HepG2 (cell line): ENCODE results near the gene XPR1. TPM values are rescaled to one million over a fixed set of nuclear protein-coding genes. Genes with fewer than 3 reads are reported as not detected.
A peak's percentile ranks its signal among the peaks of the same experiment; 100 is the strongest.

Source experiments
- ATF1 ChIP-seq: IDR thresholded peaks from 2 replicates; pipeline ENCODE4 v1.6.1; 2016; ENCODE audit warnings: mild to moderate bottlenecking, control low read depth
- EP300 ChIP-seq, 3 experiments: sonication (generic) in 1 of 3; formaldehyde crosslinking in 1 of 3; IDR thresholded peaks; 2 replicates each; pipeline versions ENCODE4 v1.5.1 to v1.6.1; 2011 to 2020; ENCODE audit warnings: low read depth in 2 of 3, low read length in 2 of 3, borderline replicate concordance in 1 of 3, improper control_type of control experiment in 1 of 3, mild to moderate bottlenecking in 1 of 3, missing genetic modification reagents in 1 of 3, moderate library complexity in 1 of 3
- NBN ChIP-seq: fragments of 450-650 bp; conservative IDR thresholded peaks from 2 replicates; pipeline ENCODE4 v1.6.1; 2017
- RELA ChIP-seq: sonication (generic); formaldehyde crosslinking; IDR thresholded peaks from 2 replicates; pipeline ENCODE4 v1.4.0; 2020; ENCODE audit warnings: missing genetic modification reagents
- SAP130 ChIP-seq: IDR thresholded peaks from 2 replicates; pipeline ENCODE4 v1.6.1; 2016; ENCODE audit warnings: low read depth
- SMAD9 ChIP-seq: sonication (generic); formaldehyde crosslinking; IDR thresholded peaks from 2 replicates; pipeline ENCODE4 v1.5.1; 2020; ENCODE audit warnings: mild to moderate bottlenecking, missing genetic modification reagents
- TEAD3 ChIP-seq: optimal IDR thresholded peaks from 2 replicates; pipeline ENCODE3; 2016; ENCODE audit warnings: borderline replicate concordance
- ZNF264 ChIP-seq: sonication (generic); formaldehyde crosslinking; IDR thresholded peaks from 2 replicates; pipeline ENCODE4 v1.4.0; 2020; ENCODE audit warnings: missing genetic modification reagents
- ZNF550 ChIP-seq: sonication (generic); formaldehyde crosslinking; IDR thresholded peaks from 2 replicates; pipeline ENCODE4 v1.4.0; 2020; ENCODE audit warnings: mild to moderate bottlenecking, missing genetic modification reagents, borderline replicate concordance
- ZNF605 ChIP-seq: sonication (generic); formaldehyde crosslinking; IDR thresholded peaks from 2 replicates; pipeline ENCODE4 v1.8.0; 2022; ENCODE audit warnings: mild to moderate bottlenecking, missing genetic modification reagents
- polyA plus RNA-seq, 8 experiments: library from polyadenylated mRNA; depleted of rRNA in 3 of 8; stranded (reverse) in 7 of 8; unstranded in 1 of 8; fragments of >200 nt; fragmentation: Illumina TruSeq in 4 of 8; extraction: Trizol in 4 of 8; gene quantifications; 2 replicates each; pipeline versions ENCODE4 v1.2.1 to v1.2.3, GENCODE V29; 2011 to 2016; ENCODE audit warnings: low read depth in 4 of 8, missing spikeins in 1 of 8, mixed read lengths in 1 of 8; ENCODE audit not compliant: insufficient read depth in 1 of 8
- total RNA-seq, 5 experiments: library from RNA; depleted of rRNA; stranded (reverse); fragments of >200 nt; fragmentation: Illumina TruSeq; extraction: Trizol; gene quantifications; 2 replicates each; pipeline ENCODE4 v1.2.3, GENCODE V29; 2016; ENCODE audit warnings: low read depth in 1 of 5
- TF ChIP-seq, protein P1 (sequence below): sonication (generic); formaldehyde crosslinking; IDR thresholded peaks from 2 replicates; pipeline ENCODE4 v1.8.0; 2022; ENCODE audit warnings: low read depth, missing genetic modification reagents
- TF ChIP-seq, protein P2 (sequence below): sonication (generic); formaldehyde crosslinking; IDR thresholded peaks from 2 replicates; pipeline ENCODE4 v1.5.0; 2020; ENCODE audit warnings: mild to moderate bottlenecking, missing genetic modification reagents
- TF ChIP-seq, protein P3 (sequence below): sonication (generic); formaldehyde crosslinking; IDR thresholded peaks from 2 replicates; pipeline ENCODE4 v1.4.0; 2020; ENCODE audit warnings: mild to moderate bottlenecking, missing genetic modification reagents
- TF ChIP-seq, protein P4 (sequence below): sonication (generic); formaldehyde crosslinking; IDR thresholded peaks from 2 replicates; pipeline ENCODE4 v1.5.0; 2020; ENCODE audit warnings: mild to moderate bottlenecking, missing genetic modification reagents

Gene XPR1
- total and polyA plus RNA-seq, 2 of the 13 experiments (the other 11 are each of a cell fraction or from before 2014, with no cell fraction given) = 22.3 to 23.6 TPM

DNA sequence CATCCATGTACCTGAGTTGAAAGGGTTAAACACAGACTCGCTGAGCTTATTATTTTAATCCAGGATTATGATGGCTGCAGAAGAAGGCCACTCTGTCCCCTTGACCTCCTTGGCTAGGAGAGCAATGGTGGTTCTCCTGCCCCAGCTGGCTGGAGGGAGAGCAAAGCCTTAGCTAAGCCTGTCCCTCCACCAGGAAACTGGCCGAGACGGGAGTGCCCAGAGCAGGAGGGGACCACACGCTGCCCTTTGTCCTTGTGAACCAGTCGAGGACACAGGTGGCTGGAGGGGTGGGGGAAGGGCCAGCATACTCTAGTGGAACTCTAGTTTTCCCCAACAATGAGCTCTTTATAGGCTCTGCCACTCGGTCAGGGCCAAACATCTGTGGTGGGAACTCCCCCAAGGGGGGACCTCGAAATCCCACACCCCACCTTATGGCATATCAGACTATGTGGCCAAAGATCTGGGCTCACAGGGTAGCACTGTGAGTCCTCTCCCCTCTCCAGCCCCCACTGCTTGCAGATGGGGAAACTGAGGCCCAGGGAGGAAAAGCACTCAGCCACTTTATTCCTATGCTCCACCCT is 293.7 kb downstream of the XPR1 start (continued):
- TF ChIP-seq SMAD9 (CRISPR knock-in tag) = no peak
- TF ChIP-seq, protein P1, sequence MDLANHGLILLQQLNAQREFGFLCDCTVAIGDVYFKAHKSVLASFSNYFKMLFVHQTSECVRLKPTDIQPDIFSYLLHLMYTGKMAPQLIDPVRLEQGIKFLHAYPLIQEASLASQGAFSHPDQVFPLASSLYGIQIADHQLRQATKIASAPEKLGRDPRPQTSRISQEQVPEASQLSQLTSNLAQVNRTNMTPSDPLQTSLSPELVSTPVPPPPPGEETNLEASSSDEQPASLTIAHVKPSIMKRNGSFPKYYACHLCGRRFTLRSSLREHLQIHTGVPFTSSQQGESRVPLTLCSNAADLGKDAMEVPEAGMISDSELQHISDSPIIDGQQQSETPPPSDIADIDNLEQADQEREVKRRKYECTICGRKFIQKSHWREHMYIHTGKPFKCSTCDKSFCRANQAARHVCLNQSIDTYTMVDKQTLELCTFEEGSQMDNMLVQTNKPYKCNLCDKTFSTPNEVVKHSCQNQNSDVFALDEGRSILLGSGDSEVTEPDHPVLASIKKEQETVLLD (CRISPR knock-in tag) = no peak
- TF ChIP-seq, protein P2, sequence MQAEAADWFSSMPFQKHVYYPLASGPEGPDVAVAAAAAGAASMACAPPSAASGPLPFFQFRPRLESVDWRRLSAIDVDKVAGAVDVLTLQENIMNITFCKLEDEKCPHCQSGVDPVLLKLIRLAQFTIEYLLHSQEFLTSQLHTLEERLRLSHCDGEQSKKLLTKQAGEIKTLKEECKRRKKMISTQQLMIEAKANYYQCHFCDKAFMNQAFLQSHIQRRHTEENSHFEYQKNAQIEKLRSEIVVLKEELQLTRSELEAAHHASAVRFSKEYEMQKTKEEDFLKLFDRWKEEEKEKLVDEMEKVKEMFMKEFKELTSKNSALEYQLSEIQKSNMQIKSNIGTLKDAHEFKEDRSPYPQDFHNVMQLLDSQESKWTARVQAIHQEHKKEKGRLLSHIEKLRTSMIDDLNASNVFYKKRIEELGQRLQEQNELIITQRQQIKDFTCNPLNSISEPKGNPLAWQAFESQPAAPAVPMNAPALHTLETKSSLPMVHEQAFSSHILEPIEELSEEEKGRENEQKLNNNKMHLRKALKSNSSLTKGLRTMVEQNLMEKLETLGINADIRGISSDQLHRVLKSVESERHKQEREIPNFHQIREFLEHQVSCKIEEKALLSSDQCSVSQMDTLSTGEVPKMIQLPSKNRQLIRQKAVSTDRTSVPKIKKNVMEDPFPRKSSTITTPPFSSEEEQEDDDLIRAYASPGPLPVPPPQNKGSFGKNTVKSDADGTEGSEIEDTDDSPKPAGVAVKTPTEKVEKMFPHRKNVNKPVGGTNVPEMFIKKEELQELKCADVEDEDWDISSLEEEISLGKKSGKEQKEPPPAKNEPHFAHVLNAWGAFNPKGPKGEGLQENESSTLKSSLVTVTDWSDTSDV (CRISPR knock-in tag) = no peak
- peak; percentile 69 for TF ChIP-seq TEAD3 (CRISPR knock-in tag)
- TF ChIP-seq, protein P3, sequence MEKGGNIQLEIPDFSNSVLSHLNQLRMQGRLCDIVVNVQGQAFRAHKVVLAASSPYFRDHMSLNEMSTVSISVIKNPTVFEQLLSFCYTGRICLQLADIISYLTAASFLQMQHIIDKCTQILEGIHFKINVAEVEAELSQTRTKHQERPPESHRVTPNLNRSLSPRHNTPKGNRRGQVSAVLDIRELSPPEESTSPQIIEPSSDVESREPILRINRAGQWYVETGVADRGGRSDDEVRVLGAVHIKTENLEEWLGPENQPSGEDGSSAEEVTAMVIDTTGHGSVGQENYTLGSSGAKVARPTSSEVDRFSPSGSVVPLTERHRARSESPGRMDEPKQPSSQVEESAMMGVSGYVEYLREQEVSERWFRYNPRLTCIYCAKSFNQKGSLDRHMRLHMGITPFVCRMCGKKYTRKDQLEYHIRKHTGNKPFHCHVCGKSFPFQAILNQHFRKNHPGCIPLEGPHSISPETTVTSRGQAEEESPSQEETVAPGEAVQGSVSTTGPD (CRISPR knock-in tag) = no peak
- TF ChIP-seq EP300 (IDR thresholded peaks at IDR 0.05; ENCODE audit: low read depth in 2 of 2, low read length in 2 of 2) = peak; percentile 54 to 81; a peak in 3 of 4 replicates
- peak; percentile 57; the same call in 1 of the 2 replicates for TF ChIP-seq EP300 (CRISPR knock-in tag; IDR thresholded peaks at IDR 0.05; ENCODE audit: borderline replicate concordance)
- no peak for TF ChIP-seq ATF1 (CRISPR knock-in tag)
- TF ChIP-seq SAP130 = peak; percentile 67
- TF ChIP-seq ZNF605 = no peak
- TF ChIP-seq RELA (CRISPR knock-in tag) = no peak
- no peak for TF ChIP-seq ZNF550 (CRISPR knock-in tag)
- TF ChIP-seq, protein P4, sequence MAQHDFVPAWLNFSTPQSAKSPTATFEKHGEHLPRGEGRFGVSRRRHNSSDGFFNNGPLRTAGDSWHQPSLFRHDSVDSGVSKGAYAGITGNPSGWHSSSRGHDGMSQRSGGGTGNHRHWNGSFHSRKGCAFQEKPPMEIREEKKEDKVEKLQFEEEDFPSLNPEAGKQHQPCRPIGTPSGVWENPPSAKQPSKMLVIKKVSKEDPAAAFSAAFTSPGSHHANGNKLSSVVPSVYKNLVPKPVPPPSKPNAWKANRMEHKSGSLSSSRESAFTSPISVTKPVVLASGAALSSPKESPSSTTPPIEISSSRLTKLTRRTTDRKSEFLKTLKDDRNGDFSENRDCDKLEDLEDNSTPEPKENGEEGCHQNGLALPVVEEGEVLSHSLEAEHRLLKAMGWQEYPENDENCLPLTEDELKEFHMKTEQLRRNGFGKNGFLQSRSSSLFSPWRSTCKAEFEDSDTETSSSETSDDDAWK (CRISPR knock-in tag) = no peak
- TF ChIP-seq ZNF264 = no peak
- no peak for TF ChIP-seq NBN
